Central memory CD4-positive, alpha-beta T cell (primary cell): ENCODE results near the gene HINT2.
A peak's percentile ranks its signal among the peaks of the same experiment; 100 is the strongest.

Experiments
- DNase-seq: peaks from one replicate; pipeline ENCODE4 v3.0.0; 2022

The HINT2 gene

DNA sequence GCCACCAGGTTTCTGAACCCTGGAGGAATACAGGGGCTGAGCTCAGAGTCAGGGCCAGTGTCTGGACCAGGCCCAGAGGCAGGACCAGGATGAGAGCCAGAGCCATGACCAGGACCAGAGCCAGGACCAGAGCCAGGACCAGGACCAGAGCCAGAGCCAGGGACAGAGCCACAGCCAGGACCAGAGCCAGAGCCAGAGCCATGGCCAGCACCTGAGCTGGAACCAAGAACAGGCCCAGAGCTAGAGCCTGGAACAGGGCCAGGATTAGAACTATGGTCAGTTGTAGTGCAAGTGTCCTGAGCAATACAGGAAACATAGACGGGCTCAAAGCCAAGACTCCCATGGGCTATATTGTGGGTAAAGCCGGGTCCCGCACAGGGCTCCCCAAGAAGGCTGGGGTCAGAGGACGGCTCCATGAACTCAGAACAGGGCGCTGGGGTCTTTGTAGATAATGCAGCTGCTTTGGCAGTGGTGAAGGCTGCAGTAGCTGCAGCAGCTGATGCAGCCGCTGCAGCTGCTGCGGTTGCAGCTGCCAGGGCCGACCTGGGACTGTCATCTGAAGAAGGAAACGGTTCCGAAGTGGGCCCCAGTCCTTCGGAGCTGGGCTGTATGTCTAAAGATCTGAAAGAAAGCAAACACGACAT lies 3.3 kb downstream of the HINT2 start:
- no peak for DNase-seq

GRCh38 chr9:35810122-35810521 lies 4.7 kb downstream of the HINT2 start:
- no peak for DNase-seq

DNA sequence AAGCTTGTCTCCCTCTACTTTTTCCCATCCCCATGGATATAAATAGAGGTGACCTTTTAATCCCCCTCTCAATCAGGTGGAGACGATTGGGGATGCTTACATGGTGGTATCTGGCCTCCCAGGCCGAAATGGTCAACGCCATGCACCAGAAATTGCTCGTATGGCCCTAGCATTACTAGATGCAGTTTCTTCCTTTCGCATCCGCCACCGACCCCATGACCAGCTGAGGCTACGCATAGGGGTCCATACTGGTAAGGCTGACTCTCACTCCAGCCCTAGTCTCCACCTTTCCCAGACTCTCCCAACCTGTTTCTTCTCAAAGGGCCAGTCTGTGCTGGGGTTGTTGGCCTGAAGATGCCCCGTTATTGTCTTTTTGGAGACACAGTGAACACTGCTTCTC lies 6.4 kb downstream of the HINT2 start:
- DNase-seq: no peak

DNA sequence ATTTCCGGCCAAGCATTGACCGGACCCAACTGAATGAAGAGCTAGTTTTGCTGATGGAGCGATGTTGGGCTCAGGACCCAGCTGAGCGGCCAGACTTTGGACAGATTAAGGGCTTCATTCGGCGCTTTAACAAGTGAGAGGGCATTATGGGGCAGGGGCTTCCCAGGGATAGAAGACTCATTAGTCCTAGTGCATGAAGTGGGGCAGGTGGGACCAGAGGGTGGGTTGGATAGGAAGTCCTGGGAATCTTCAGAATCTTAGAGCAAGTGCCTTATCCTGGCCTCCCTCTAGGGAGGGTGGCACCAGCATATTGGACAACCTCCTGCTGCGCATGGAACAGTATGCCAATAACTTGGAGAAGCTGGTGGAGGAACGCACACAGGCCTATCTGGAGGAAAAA lies 8.7 kb downstream of the HINT2 start:
- no peak for DNase-seq

- DNase-seq: no peak
Observed at GRCh38 chr9:35801328-35802128, 13.3 kb downstream of the HINT2 start.

DNA sequence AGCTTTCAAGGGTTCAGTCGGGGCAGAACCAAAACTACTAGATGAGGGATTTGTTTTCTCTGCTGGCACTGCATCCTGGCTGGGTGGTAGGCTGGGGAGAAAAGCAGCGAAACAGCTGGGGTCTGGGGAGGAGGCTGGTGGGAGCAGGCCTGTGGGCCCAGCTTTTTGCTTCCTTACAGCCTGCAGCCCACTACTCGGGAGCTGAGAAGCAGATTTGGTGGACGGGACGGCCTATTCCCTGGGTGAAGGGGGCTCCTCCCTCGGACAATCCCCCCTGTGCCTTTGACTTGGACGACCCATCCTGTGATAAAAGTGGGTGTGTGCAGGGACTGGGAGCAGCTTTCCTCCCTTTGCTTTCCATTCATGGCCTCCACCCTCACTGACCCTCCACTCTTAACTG lies 14.3 kb downstream of the HINT2 start:
- no peak for DNase-seq

DNA sequence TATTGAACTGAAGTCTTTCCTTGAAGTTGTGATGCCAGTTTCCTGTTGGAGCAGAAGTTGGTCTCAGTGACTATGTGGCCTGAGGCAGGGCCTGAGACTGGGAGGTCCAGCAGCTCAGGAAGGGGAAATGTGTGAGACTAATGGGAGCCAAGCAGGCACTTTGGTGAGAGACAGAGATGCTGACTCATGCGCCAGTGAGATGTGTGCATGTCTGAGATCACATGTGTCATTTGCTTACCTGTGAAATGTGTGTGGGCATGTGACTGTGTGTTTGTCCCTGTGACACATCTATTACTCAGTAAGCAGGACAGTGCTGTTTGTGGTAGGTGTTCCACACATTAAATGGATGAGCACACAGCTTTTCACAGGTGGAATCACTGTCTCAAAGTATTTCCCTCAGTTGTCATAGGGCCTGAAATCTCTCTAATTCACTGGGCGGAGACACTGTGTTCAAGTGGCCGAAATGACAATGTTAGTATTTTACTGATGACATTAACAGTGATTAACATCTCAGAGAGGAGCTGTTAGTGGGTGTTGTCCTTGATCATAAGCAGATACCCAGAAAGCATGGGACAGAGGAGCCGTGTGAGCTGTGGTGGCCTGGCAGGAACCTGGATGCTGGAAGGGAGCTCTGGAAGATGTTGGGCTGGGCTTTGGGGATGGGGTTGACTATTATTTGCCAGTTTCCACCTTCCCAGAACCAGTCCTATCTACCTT lies 16.0 kb downstream of the HINT2 start:
- no peak for DNase-seq

- DNase-seq: no peak
Observed at GRCh38 chr9:35797311-35798109, 17.3 kb downstream of the HINT2 start.

DNA sequence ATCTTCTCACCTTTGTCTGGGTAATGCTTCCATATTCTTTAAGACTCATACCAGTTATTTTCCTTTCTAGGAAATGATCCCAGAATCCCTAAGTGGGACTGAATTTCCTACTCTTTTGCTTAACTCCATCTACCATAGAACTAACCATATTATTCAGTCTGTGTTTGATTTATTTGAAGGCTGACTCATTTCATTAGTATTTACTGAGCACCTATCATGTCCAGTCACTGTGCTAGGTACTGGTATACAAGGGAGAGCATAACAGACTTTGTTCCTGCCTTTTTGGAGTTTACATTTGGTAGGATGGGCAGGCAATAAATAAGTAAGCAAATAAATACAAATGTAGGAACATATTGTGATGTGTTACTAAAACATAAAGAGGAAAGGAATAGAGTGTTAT lies 19.1 kb downstream of the HINT2 start:
- no peak for DNase-seq

- no peak for DNase-seq
Observed at GRCh38 chr9:35793461-35793860, 21.4 kb downstream of the HINT2 start.

DNA sequence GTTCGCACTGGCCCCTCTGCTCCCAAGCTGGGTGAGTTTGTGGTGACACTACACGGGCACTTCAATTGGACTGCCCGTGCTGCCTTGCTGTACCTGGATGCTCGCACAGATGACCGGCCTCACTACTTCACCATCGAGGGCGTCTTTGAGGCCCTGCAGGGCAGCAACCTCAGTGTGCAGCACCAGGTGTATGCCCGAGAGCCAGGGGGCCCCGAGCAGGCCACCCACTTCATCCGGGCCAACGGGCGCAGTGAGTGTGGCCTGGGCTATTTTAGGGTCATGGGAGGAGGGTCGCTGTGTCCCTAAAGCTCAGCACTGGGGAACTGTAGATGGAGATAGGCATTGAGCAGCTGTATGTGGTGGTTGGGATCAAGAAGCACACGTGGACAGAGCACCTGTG lies 22.0 kb downstream of the HINT2 start:
- no peak for DNase-seq

GRCh38 chr9:35792024-35792813 lies 22.6 kb downstream of the HINT2 start:
- DNase-seq: no peak

- DNase-seq: no peak
Observed at GRCh38 chr9:35791297-35791921, 23.4 kb downstream of the HINT2 start, which contains the start of gene NPR2. TSS of gene NPR2 (plus strand) at chr9:35791591. CDS start at chr9:35792409, 818 bp downstream.

GRCh38 chr9:35790385-35791296 lies 24.2 kb downstream of the HINT2 start:
- DNase-seq: peak; percentile 58

DNA sequence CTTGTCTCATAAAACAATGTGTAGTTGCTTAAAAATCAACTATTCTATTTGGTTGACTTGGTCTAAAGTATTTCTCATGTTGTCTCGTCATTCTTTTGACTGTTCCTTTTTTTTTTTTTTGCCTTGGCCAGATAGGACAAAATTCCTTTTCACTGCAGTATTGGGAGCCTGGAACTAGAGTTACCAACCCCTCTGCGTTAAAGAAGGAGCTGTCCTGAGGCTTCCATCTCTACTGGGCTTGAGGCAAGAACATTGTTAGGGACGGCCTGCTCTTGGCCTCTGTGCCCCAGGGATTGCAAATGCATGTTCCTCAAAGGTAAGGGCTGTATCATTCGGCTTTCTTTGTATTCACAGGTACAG lies 24.8 kb downstream of the HINT2 start:
- DNase-seq: no peak

- no peak for DNase-seq
Observed at GRCh38 chr9:35789541-35789940, 25.3 kb downstream of the HINT2 start.

DNA sequence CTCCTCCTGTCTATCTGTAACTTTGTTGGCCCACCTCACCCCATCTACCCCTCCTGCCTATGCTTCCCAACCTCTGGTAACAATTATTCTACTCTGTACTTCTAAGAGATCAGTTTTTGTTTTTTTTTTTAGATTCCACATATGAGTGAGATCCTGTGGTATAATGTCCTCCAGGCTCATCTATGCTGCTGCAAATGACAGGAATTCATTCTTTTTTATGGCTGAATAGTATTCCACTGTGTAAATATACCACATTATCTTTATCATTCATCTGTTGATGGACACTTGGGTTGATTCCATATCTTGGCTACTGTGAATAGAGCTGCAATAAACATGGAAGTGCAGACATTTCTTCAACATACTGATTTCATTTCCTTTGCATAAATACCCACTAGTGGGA lies 31.4 kb downstream of the HINT2 start:
- no peak for DNase-seq

DNA sequence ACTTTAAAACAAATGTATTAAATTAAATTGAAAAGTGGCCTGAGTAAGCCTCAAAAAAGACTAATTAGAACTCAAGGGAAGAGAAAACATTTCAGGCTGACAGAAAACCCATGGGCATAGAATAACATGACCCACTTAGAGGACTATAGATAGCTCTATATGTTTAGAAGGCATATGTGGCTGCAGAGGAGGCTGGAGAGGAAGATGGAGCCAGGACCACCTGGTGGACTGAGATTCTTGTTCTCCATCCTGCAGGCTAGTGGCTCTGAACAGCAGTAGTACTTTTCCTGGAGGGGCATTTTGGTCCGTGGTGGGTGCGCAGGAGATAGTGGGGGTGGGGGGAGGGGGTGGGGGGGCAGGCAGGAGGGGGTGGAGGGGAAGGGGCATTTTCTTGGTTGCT lies 33.8 kb downstream of the HINT2 start:
- DNase-seq: no peak

GRCh38 chr9:35778496-35778895 lies 36.3 kb downstream of the HINT2 start:
- no peak for DNase-seq

- DNase-seq: no peak
Observed at GRCh38 chr9:35776018-35776417, 38.8 kb downstream of the HINT2 start.
